ENCODE data around the gene MECP2.
"Not testable (repeated sequence)": the region's sequence is repeated elsewhere in the genome, so short reads cannot be mapped to it uniquely, and the experiment has no call there.

Gene MECP2

DNA sequence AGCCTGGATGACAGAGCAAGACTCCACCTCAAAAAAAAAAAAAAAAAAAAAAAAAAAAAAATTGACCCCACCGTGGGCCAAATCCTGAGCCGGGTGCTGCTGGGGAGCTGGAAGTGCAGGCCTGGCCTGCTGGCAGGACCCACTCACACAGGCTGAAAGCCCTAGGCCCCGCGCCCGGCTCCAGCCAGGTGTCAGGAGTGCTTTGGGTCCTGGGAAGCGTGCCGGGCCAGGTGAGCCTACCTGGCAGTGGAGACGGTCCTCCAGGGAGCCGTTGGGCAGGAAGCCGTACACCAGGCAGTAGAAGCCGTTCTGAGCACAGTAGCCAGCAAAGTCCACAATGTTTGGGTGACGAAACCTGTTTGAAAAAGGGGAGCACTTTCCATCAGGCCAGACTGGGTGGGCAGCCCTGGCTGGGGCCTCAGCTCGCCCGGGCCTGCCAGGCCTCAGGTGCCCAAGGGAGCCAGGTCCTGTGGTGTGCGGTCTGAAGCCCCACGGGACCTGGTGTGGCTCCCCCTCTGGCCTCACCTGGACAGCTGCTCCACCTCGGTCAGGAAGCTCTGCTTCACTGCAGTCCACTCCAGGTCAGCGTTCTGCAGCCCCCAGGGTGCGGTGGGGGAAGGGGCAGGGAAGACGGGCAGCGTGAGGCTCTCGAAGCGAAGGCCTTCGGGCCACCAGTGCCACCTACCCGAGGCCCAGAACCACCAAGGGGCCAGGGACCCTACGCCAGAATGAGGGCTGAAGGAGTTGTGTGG lies 79.6 kb downstream of the MECP2 start:
- DNase-seq (ENCODE audit: low read depth, low spot score), result no peak

GRCh38 chrX:154016366-154017076 lies 81.0 kb downstream of the MECP2 start:
- no peak for DNase-seq (ENCODE audit: low read depth, low spot score)

- DNase-seq (ENCODE audit: low read depth, low spot score), result no peak
Observed at GRCh38 chrX:154015581-154016264, 81.8 kb downstream of the MECP2 start.

GRCh38 chrX:154014429-154015380 lies 82.8 kb downstream of the MECP2 start:
- DNase-seq (ENCODE audit: low read depth, low spot score), result no peak

DNA sequence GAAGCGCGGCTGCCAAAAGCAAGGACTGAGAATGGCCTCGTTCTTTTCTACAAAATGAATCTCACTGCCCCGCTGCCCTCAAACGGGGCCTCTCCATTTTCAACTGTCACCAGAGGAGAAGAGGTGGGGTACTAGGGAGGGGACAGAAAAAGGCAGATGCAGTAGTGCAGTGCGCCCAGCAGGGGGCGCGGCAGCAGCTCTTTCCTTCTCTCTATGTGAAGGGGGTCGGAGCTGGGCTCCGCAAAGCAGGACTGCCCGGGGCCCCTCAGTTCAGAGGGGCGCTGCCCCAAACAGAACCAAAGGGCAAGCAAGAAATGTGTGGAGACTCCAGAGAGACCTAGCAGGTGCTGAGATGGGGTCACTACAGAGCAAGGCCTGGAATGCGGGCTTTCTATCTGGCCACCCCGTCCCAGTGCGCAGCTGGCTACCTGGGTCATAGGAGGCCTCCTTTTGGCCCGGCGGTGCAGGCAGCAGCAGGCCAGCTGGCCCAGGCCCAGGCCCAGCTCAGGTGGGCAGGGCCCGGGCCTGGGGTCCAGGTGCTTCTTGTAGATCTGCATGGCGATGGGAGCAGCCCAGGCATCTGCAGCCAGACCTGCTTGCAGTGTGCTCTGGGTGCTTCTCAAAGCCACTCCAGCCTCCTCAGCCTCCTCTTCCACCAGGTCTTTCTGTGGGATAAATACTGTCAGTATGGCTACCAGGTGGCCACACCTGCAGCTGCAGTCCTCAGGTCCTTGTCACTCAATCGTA lies 83.7 kb downstream of the MECP2 start:
- DNase-seq (ENCODE audit: low read depth, low spot score), result peak; percentile 89

GRCh38 chrX:154013001-154013421 lies 84.5 kb downstream of the MECP2 start:
- DNase-seq (ENCODE audit: low read depth, low spot score), result no peak

GRCh38 chrX:154012336-154012991 lies 85.1 kb downstream of the MECP2 start:
- peak; percentile 43 for DNase-seq (ENCODE audit: low read depth, low spot score)

DNA sequence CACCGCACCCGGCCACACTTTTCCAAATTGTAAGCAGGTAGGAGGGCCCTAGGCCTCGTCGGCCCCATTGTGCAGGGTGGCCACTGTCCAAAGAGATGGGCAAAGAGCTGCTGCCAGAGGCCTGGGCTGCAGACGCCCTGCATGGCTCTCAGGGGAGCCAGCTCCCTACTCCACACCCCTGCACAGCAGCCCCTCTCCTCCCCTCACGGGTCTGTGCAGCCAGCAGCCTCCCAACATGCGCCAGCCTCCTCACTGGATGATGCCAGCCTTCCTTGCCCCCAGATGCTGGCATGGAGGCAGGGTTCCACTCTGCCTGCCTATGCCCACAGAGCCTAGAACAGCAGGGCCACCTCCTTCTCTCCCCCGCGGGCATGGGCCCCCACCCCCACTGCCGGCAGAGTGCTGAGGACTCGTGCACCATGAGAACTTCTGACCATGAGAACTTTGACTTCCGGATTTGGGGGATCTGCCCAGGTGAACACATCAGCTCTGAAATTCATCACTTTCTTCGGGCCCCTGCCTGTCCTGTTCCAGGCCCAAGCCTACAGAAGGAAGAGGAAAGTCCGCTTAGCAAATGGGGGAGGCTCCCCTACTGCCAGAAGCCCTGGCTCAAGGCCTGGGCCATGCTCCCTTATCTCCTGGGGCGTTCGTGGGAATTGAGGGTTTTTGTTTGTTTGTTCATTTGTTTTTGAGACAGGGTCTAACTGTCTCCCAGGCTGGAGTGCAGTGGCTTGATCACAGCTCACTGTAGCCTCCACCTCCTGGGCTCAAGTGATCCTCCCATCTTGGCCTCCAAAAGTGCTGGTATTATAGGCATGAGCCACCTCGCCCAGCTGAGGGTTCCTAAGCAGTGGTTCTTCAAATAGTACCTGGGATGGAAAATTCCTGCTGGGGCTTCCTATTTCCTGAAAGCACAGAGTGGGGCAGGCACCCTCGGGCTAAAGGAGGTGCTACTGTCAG lies 85.9 kb downstream of the MECP2 start:
- no peak for DNase-seq (ENCODE audit: low read depth, low spot score)

DNA sequence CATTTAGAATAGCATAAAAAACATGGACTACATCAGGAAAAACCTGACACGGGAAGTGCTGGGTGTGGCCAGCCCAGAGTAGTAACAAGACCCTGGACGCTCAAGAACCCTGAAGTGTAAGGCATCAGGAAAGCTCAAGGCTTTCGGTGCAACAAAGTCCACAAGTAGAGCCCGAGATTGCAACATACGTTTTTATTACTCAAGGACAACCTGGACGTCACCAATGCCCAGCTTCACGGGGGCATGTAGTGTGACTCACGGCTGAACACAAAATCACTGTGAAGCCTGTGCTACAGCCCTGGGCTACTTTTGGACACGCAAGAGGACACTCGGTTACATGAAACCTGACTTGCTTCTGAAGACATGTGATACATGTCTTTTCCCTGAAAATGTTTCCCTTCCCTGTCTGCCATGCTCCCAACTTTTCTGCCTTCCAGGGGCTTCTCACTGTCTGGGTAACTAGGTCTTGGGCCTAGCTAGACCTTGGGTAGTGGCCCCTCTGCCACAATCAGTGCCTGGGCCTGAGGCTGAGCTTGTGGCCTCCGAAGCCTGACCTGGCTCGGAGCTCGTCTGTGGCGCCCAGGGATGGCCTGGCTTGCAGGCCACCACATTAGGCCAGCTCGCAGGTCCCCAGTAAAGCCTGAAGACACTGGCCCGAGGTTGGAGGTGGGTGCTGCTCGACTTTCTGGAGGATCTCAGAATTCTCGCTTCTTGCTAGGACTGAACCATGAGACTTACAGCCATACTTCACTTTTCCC lies 87.0 kb downstream of the MECP2 start:
- no peak for DNase-seq (ENCODE audit: low read depth, low spot score)

DNA sequence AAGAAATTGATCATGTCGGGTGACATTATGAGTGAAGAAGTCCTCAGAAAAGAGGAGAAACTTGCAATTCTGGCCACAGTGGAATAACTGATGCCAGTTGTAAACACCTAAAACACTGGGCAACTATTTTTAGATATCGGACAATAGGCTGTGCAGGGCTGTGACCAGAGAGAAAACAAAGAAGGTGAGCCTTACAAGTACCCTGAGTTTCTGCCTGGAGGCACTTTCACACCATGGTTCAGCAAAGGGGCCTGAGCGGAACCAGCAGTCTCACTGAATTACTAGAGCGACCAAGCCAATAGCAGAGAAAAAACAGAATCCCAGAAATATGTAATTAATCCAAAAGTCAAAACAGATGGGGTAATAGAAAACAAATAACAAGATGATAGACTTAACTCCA lies 89.0 kb downstream of the MECP2 start:
- no peak for DNase-seq (ENCODE audit: low read depth, low spot score)

GRCh38 chrX:154006947-154007346 lies 90.6 kb downstream of the MECP2 start:
- DNase-seq (ENCODE audit: low read depth, low spot score), result no peak

GRCh38 chrX:154004315-154004714 lies 93.2 kb downstream of the MECP2 start:
- no peak for DNase-seq (ENCODE audit: low read depth, low spot score)

- peak; percentile 75 for DNase-seq (ENCODE audit: low read depth, low spot score)
Observed at GRCh38 chrX:154002215-154002719, 95.2 kb downstream of the MECP2 start.

- peak; percentile 77 for DNase-seq (ENCODE audit: low read depth, low spot score)
Observed at GRCh38 chrX:154000051-154000450, 97.5 kb downstream of the MECP2 start.

DNA sequence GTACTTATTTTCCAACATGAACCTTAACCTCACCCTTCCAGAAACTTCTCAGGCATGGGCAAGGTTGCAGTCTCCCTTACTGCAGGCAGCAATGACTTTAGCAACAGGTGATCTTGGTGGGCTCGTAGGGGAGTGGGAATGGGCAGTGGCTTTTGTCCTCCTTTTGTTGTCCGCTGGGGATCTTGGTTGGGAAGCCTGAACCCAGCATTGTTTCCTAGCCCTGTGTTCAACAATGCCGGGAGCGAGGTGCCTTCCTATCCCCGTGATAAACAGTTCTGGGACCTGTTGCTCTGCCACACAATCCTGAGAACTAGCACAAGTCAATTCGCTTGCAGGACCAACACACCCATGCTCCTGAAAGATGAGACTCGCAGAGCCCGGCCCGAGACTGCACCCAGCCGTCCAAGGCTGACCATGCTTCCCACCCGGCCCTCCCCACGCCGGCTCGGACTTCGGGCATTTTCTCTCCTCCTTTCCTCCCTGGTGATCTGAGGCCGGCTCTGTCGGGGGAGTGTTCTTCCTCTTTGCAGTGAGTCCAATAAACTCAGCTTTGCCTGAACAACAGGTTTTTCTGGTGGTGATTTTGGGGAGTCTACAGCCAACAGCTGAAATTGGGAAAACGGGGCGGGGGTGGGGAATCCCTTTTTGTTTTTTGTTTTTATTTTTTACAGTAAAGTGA lies 98.0 kb downstream of the MECP2 start:
- peak; percentile 65 for DNase-seq (ENCODE audit: low read depth, low spot score)

DNA sequence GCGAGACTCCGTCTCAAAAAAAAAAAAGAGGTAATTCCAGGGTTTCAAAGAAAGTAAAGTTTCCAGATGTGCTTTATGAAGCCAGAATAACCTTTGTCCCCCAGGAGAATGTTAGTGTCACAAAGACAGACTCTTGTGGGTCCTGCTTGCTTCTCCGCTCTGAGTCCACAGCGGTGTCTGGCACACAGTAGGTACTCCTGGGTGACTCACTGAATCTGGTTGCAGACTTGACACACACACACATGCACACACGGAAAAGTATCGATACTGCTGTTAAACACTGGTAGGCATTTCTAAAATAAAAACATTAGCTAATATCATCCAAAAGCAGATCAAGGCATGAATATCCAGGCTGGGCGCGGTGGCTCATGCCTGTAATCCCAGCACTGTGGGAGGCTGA lies 102.0 kb downstream of the MECP2 start:
- no peak for DNase-seq (ENCODE audit: low read depth, low spot score)

DNA sequence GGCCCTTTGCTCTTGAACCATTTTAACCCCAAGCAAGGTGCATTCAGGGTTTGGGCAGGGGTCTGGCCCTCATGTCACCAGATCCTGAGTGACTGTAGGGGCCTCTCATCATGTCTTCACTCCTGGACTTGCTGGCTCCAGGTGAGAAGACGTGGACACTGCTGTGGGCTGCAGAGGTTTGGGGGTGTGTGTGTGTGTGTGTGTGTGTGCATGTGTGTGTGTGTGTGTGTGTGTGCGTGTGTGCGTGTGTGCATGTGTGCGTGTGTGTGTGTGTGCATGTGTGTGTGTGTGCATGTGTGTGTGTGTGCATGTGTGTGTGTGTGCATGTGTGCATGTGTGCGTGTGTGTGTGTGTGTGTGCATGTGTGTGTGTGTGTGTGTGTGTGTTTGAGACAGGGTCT lies 103.1 kb downstream of the MECP2 start:
- not testable (repeated sequence) for DNase-seq (ENCODE audit: low read depth, low spot score)

Data from ELF-1 (cell line).